ENCODE measurements around the gene RAB11FIP4. TPM values are rescaled to one million over a fixed set of nuclear protein-coding genes. Genes with fewer than 3 reads are reported as not detected.
A peak's percentile ranks its signal among the peaks of the same experiment; 100 is the strongest.

The RAB11FIP4 gene
- total RNA-seq, 1 donor from 2014 or later = 48.1 TPM

DNA sequence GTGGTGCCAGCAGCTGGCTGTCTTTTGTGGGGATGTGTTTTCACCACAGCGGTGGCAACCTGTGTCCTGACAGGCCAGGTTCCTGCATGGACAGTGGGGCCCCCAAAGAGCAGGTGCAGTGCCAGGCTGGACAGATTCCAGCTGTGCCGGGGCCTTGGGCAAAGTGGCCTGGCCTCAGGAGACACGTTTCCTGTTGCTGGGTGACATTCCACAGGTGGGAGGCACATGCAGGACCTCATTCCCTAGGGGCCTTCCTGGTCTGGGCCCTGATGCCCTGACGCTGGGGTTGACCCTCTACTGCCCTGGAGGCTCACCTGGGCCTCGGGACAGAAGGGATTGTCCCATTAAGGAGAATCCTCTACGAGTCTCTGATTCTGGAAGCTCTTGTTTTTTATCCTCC lies 182.4 kb downstream of the RAB11FIP4 start:
- DNase-seq (ENCODE audit: low spot score in 2 of 2) (no peak), FAIRE-seq (no peak)

DNA sequence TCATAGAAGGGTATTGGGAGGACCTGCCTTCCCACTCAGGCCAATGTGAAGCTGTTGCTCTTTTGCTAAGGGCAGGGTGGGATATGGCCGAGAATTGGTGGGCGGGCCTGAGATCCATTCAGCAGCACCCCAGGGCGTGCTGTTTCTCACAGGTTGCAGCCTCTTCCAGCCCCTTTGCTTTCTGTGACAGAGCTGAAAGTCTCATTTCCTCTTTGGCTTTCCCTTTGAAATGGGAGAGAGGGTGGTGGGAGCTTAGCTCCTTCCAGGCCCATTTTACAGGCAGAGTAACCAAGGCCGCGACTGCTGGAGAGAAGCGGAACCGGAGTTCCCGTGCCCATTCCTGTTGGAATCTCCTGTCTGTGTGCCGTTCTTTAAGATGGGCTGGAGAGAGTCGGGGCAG lies 183.0 kb downstream of the RAB11FIP4 start:
- FAIRE-seq (no peak), DNase-seq (ENCODE audit: low spot score in 2 of 2) (no peak)

GRCh38 chr17:31575043-31575442 lies 183.6 kb downstream of the RAB11FIP4 start:
- DNase-seq (ENCODE audit: low spot score in 2 of 2) (no peak), FAIRE-seq (no peak)

DNA sequence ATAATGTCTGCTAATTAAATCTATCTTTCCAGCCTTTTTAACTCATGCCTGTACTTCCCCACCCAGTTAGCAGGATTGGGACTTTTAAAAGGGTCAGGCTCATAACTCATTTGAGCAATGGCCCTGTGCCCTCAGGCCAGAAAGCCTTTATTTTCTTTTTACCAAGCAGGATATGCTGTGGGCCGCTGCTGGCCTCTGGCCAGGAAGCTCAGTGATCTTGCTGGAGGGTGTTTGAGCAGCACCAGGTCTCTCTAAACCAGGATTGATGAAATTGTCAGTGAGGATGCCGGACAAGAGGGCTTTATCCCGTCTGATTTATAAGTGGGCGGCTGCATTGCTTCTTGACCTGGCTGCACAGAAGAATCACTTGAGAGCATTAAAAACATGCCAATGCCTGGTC lies 187.8 kb downstream of the RAB11FIP4 start:
- FAIRE-seq = no peak
- DNase-seq (ENCODE audit: low spot score in 2 of 2) = no peak

DNA sequence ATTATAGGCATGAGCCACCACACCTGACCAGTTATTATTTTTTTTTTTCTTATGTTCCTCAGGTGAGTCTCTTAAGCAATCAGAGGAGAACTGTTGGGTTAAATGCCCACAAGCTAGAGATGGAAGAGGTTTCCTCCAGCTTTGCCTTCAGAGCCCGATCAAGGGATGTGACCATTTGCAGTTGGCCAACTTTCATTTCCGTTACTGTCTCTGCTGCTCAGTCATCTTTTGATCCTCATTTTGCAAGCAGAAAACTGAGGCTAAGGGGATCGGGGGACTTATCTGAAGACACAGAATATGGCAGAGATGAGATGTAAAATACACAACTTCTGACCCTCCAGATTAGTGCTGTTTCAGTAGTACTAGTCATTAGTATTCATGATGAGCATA lies 188.8 kb downstream of the RAB11FIP4 start:
- DNase-seq (ENCODE audit: low spot score in 2 of 2) = no peak
- FAIRE-seq = no peak

- DNase-seq (ENCODE audit: low spot score in 2 of 2) = peak; percentile 38 to 63
- no peak for FAIRE-seq
Observed at GRCh38 chr17:31580706-31581490, 189.4 kb downstream of the RAB11FIP4 start.

DNA sequence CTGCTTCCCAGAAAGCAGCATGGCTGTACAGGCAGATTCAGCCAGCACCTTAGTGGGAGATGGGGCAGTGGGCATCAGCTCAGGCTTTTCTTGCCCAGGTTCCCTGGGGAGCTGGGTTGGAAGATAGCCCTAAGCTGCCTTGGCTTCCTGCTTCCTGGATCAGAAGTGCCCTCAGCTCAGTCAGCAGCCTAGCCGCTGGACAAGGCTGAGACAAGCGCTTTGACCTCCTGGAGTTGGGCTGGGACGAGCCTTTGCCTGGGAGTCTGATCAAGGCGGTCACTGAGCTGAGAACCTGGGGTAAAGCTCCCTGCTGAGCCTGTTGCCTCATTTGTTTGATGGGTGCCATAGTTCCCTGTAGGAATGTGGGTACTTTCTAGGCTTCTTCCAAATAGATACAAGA lies 190.0 kb downstream of the RAB11FIP4 start:
- FAIRE-seq (no peak), DNase-seq (ENCODE audit: low spot score in 2 of 2) (no peak)

GRCh38 chr17:31582151-31582907 lies 190.9 kb downstream of the RAB11FIP4 start:
- no peak for DNase-seq (ENCODE audit: low spot score in 2 of 2)

DNA sequence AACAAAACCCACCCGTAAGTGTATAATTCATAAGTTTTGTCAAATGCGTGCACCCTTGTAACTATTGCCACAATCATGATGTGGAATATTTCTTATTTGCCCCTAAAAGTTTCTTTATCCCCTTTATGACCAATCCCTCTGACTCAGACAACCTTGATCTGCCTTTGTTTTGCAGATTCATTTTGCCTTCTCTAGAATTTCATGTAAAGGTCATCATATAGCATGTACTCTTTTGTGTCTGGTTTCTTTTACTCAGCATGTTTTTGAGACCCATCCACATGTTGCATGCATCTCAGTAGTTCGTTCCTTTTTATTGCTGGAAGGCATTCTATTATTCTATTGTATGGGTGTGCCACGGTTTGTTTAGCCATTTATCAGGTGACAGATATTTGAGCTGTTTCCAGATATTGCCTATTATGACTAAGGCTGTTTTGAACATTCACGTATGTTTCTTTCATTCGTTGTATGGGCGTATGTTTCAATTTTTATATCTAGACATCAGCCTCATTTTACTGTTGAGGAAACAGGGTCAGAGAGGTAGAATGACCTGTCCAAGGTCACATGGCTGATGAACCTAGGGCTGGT lies 192.4 kb downstream of the RAB11FIP4 start:
- FAIRE-seq (no peak), DNase-seq (ENCODE audit: low spot score in 2 of 2) (no peak)

More at GRCh38 chr17:31582151-31582907, 190.9 kb downstream of the RAB11FIP4 start:
- no peak for FAIRE-seq

GRCh38 chr17:31584438-31585279 lies 193.2 kb downstream of the RAB11FIP4 start:
- DNase-seq (ENCODE audit: low spot score in 2 of 2) = no peak
- no peak for FAIRE-seq

GRCh38 chr17:31585280-31585630 lies 193.8 kb downstream of the RAB11FIP4 start:
- DNase-seq (ENCODE audit: low spot score in 2 of 2) (no peak), FAIRE-seq (no peak)

- DNase-seq (ENCODE audit: low spot score in 2 of 2) = no peak
- FAIRE-seq = no peak
Observed at GRCh38 chr17:31586946-31587345, 195.5 kb downstream of the RAB11FIP4 start.

GRCh38 chr17:31587462-31587861 lies 196.0 kb downstream of the RAB11FIP4 start:
- DNase-seq (ENCODE audit: low spot score in 2 of 2) = no peak
- no peak for FAIRE-seq

Small RNA genes within 50 kb of the gene (small RNA-seq; reads per million reads assigned to genes)
- gene MIR193A (not detected), gene MIR4725 (not detected), gene RN7SL45P (not detected), gene RN7SL79P (not detected), gene RNU6ATAC7P (not detected)

Other genes with a start within 250 kb of the RAB11FIP4 start
- gene OMG, start 94.4 kb upstream of the RAB11FIP4 start, total RNA-seq = 6.1 TPM
- gene EVI2B, start 77.6 kb upstream of the RAB11FIP4 start, total RNA-seq = not detected
- gene EVI2A, start 70.1 kb upstream of the RAB11FIP4 start, total RNA-seq = 2.4 TPM